ENCODE data around the gene CD27. TPM values are rescaled to one million over a fixed set of nuclear protein-coding genes. Genes with fewer than 3 reads are reported as not detected.

The CD27 gene
- total and polyA plus RNA-seq, 2 donors (not counting 1 experiment from before 2014, with no cell fraction given) = 102 to 116 TPM

DNA sequence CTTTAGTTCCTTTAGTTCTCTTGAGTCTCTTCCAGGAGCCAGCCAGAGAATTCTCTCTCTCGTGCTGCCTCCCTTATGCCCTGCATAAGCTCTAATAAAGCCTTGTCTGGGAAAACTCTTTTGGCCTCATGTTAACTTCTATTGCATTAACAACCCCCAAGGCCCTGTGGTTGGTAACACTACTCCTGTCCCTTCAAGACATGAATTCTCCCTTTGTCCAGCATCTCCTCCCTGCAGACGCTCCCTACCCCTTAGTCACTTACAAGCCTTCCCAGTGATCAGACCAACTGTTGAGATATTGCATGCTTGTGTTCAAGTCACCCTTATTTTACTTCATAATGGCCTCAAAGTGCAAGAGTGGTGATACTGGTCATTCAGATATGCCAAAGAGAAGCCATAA lies 48.7 kb upstream of the CD27 start:
- Histone ChIP-seq H3K4me2 (replicated peaks; ENCODE audit: low read depth, low read length, poor library complexity, severe bottlenecking) (no peak overlapping the region), H3K27ac (ENCODE audit: low read length in 2 of 2) (no peak overlapping the region), H2AFZ (ENCODE audit: insufficient read depth, low read depth, low read length, poor library complexity, severe bottlenecking) (no peak overlapping the region), H3K9me3 (ENCODE audit: control extremely low read depth in 1 of 3, control insufficient read depth in 2 of 3, insufficient read depth in 1 of 3, low read length in 2 of 3) (peaks cover 0 to 1% (median 0%) of the 10 kb centered on the region in 3 donors), H4K20me1 (ENCODE audit: control insufficient read depth, insufficient read depth, low read length, poor library complexity, severe bottlenecking) (no peaks in the 10 kb centered on the region), H3K27me3 (replicated peaks in 1 of 4; ENCODE audit: control extremely low read depth in 1 of 4, control insufficient read depth in 3 of 4, insufficient read depth in 4 of 4, low read length in 3 of 4) (peaks cover 0 to 8% (median 0%) of the 10 kb centered on the region in 4 experiments), H3K79me2 (ENCODE audit: control insufficient read depth, insufficient read depth, low read length) (no peaks in the 10 kb centered on the region), H3K36me3 (replicated peaks in 1 of 2; ENCODE audit: control extremely low read depth in 1 of 2, control insufficient read depth in 1 of 2, extremely low read depth in 1 of 2, insufficient read depth in 2 of 2, low read length in 1 of 2) (no peaks in the 10 kb centered on the region), H3K4me3 (ENCODE audit: control extremely low read depth in 1 of 5, extremely low read depth in 1 of 5, insufficient read depth in 1 of 5, low read depth in 2 of 5, low read length in 4 of 5) (no peak overlapping the region), H3K9ac (ENCODE audit: low read length) (no peak overlapping the region), H3K4me1 (ENCODE audit: control insufficient read depth in 2 of 2, insufficient read depth in 2 of 2, low read length in 2 of 2) (no peaks in the 10 kb centered on the region)
- Mint-ChIP-seq H3K9me3 (ENCODE audit: insufficient read depth) (no peaks in the 10 kb centered on the region), H3K27ac (no peak overlapping the region), H3K27me3 (peaks cover 24% of the 10 kb centered on the region), H3K4me3 (no peak overlapping the region), H3K4me1 (no peaks in the 10 kb centered on the region)
- TF ChIP-seq, protein P1, sequence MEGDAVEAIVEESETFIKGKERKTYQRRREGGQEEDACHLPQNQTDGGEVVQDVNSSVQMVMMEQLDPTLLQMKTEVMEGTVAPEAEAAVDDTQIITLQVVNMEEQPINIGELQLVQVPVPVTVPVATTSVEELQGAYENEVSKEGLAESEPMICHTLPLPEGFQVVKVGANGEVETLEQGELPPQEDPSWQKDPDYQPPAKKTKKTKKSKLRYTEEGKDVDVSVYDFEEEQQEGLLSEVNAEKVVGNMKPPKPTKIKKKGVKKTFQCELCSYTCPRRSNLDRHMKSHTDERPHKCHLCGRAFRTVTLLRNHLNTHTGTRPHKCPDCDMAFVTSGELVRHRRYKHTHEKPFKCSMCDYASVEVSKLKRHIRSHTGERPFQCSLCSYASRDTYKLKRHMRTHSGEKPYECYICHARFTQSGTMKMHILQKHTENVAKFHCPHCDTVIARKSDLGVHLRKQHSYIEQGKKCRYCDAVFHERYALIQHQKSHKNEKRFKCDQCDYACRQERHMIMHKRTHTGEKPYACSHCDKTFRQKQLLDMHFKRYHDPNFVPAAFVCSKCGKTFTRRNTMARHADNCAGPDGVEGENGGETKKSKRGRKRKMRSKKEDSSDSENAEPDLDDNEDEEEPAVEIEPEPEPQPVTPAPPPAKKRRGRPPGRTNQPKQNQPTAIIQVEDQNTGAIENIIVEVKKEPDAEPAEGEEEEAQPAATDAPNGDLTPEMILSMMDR (IDR thresholded peaks at IDR 0.05) = no peak
- no peak for TF ChIP-seq EZH2 (IDR thresholded peaks at IDR 0.05; ENCODE audit: borderline replicate concordance, insufficient read depth, low read depth, low read length, poor library complexity, severe bottlenecking)
- intact Hi-C loops (cut with micrococcal nuclease) = no loop called here
- ATAC-seq (ENCODE audit: low read depth) (no peak), DNase-seq (no peak)
- CTCF ChIA-PET = interaction anchor here (0.8 to 1.1 kb wide), 2 partner anchors 142 to 382 kb away, joined by 3 read pairs; no protein-coding TSS in a partner anchor
- POLR2A ChIA-PET = no interaction called here
- WGBS (ENCODE audit: insufficient coverage) = 100% methylated on average over 2 of the region's 2 CpGs

GRCh38 chr12:6399884-6400644 lies 44.7 kb upstream of the CD27 start:
- intact Hi-C loops (cut with micrococcal nuclease) = no loop called here
- H3K4me2 ChIP-seq (replicated peaks; ENCODE audit: low read depth, low read length, poor library complexity, severe bottlenecking) = no peak overlapping the region
- ChIA-PET POLR2A (no interaction called here), CTCF (no interaction called here)
- no peaks in the 10 kb centered on the region for H3K9me3 ChIP-seq (ENCODE audit: control extremely low read depth in 1 of 3, control insufficient read depth in 2 of 3, insufficient read depth in 1 of 3, low read length in 2 of 3)
- DNase-seq (no peak), ATAC-seq (ENCODE audit: low read depth) (no peak)
- Mint-ChIP-seq H3K27me3 (peaks cover 41% of the 10 kb centered on the region), H3K4me3 (no peak overlapping the region), H3K9me3 (ENCODE audit: insufficient read depth) (no peaks in the 10 kb centered on the region), H3K27ac (no peak overlapping the region), H3K4me1 (no peaks in the 10 kb centered on the region)
- H3K36me3 ChIP-seq (replicated peaks in 1 of 2; ENCODE audit: control extremely low read depth in 1 of 2, control insufficient read depth in 1 of 2, extremely low read depth in 1 of 2, insufficient read depth in 2 of 2, low read length in 1 of 2) = no peaks in the 10 kb centered on the region
- TF ChIP-seq EZH2 (IDR thresholded peaks at IDR 0.05; ENCODE audit: borderline replicate concordance, insufficient read depth, low read depth, low read length, poor library complexity, severe bottlenecking) = no peak
- TF ChIP-seq, protein P1 (IDR thresholded peaks at IDR 0.05) = no peak
- no peaks in the 10 kb centered on the region for H3K79me2 ChIP-seq (ENCODE audit: control insufficient read depth, insufficient read depth, low read length)
- H4K20me1 ChIP-seq (ENCODE audit: control insufficient read depth, insufficient read depth, low read length, poor library complexity, severe bottlenecking) = no peaks in the 10 kb centered on the region
- H3K4me1 ChIP-seq (ENCODE audit: control insufficient read depth in 2 of 2, insufficient read depth in 2 of 2, low read length in 2 of 2) = no peaks in the 10 kb centered on the region
- no CpG with 5 or more reads among the region's 7 CpGs for WGBS (ENCODE audit: insufficient coverage)
- H3K27me3 ChIP-seq (replicated peaks in 1 of 4; ENCODE audit: control extremely low read depth in 1 of 4, control insufficient read depth in 3 of 4, insufficient read depth in 4 of 4, low read length in 3 of 4) = peaks cover 0 to 6% (median 0%) of the 10 kb centered on the region in 4 experiments
- no peak overlapping the region for H3K27ac ChIP-seq (ENCODE audit: low read length in 2 of 2)
- H3K9ac ChIP-seq (ENCODE audit: low read length) = no peak overlapping the region
- no peak overlapping the region for H2AFZ ChIP-seq (ENCODE audit: insufficient read depth, low read depth, low read length, poor library complexity, severe bottlenecking)
- H3K4me3 ChIP-seq (ENCODE audit: control extremely low read depth in 1 of 5, extremely low read depth in 1 of 5, insufficient read depth in 1 of 5, low read depth in 2 of 5, low read length in 4 of 5) = no peak overlapping the region

All from B cell (primary cell).